Measurements from ENCODE around the gene CEBPB.
A peak's percentile ranks its signal among the peaks of the same experiment; 100 is the strongest.
"Not testable (repeated sequence)": the region's sequence is repeated elsewhere in the genome, so short reads cannot be mapped to it uniquely, and the experiment has no call there.

The CEBPB gene

DNA sequence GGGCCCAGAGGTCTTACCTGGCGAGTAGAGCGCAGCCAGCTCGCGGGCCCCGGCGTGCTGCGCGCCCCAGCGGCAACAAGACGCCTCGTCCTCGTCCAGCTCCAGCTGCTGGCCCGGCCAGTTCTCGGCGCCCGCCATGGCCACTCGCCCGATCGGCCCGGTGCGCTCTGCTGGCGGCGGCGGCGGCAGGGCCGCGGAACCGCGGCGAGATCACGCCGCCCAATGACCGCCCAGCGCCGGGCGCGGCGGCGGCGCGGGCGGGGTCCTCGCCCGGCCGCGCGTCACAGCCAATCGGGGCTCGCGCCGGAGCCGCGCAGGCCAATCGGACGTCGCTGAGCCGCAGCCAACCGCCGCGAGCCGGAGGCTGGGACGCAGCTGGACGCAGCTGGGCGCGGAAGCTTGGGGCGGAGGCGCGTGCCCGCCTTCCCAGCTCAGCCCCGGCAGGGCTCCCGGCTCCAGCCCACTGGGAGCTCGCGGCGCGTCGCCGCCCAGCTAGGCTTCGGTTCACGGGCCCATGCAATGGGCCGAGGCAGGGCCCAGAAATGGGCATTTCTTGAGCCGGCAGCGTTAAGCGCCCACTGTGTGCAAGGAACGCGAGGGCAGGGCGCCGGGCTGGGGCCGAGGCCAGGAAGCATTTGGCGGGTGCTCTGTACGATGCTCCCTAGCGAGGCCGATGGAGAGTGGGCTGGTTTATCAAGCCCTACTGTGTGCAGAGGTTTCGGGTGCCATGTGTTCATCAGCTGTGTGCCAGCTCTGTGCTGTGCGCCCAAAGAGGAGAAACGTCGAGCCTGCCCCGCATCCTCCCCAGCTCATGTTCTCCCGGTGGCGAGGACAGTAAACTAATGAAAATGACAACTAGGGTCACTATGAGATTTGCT, 36.9 kb upstream of the CEBPB start, which contains the start of gene PEDS1:
PEDS1 (minus strand) TSS at position 224 of the 878 bp plus-strand sequence; CDS start at position 138, 86 bp downstream.
- no peaks in the 10 kb centered on the region for H3K36me3 Mint-ChIP-seq
- peak within 1 kb of the TSS; percentile 91 for H3K4me3 Mint-ChIP-seq
- peak within 1 kb of the TSS; percentile 91 for H3K27ac Mint-ChIP-seq
- H3K4me1 Mint-ChIP-seq (ENCODE audit: low read depth): peaks cover 37% of the 10 kb centered on the region
- no peaks in the 10 kb centered on the region for H3K9me3 Mint-ChIP-seq (ENCODE audit: low read depth)
- no peaks in the 10 kb centered on the region for H3K27me3 Mint-ChIP-seq

- not testable (repeated sequence) for H3K9me3 Mint-ChIP-seq (ENCODE audit: low read depth); H3K27ac Mint-ChIP-seq; H3K36me3 Mint-ChIP-seq; H3K4me3 Mint-ChIP-seq; H3K27me3 Mint-ChIP-seq; H3K4me1 Mint-ChIP-seq (ENCODE audit: low read depth)
These were observed 29.1 kb upstream of the CEBPB start for GRCh38 chr20:50161494-50161893.

DNA sequence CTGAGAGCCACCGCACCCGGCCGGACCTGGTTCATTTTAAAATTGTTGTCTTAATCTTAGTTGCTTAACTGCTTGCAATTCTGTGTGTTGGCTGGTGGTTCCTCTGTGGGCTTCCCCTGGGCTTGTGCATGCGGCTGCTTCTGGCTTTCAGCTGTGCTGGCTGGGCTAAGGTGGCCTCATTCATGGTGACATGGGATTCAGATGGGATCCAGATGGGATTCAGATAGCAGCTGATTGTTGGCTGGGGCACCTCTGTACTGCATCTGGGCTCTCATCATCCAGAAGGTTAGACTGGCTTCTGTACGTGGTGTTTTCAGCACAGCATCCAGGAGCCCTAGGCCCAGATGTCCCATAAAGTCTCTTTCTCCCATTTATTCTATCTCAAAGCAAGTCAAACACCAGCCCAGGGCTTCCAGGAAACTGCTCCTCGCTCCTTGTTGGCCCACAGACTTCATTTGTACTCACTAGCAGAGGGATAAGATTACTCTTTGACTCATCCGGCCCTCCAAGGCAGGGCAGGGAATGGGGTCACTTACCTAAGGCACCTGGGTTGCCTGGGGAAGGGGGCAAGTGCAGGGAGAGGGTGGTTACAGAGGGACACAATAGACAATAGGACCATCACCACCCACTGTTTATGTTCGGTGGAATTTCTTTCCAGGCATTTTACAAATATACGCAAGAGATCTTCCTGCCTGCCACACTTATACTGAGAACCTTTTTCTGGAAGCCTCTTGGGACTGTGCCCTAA, 26.9 kb upstream of the CEBPB start:
- Mint-ChIP-seq H3K9me3 (ENCODE audit: low read depth) (no peaks in the 10 kb centered on the region), H3K27me3 (no peaks in the 10 kb centered on the region), H3K4me1 (ENCODE audit: low read depth) (peaks cover 9% of the 10 kb centered on the region), H3K27ac (no peak overlapping the region), H3K36me3 (no peaks in the 10 kb centered on the region), H3K4me3 (no peak overlapping the region)

- H3K36me3 Mint-ChIP-seq: no peaks in the 10 kb centered on the region
- H3K27ac Mint-ChIP-seq: peak overlapping the region; percentile 42
- H3K4me1 Mint-ChIP-seq (ENCODE audit: low read depth): peaks cover 9% of the 10 kb centered on the region
- peak overlapping the region; percentile 33 for H3K4me3 Mint-ChIP-seq
- H3K27me3 Mint-ChIP-seq: no peaks in the 10 kb centered on the region
- H3K9me3 Mint-ChIP-seq (ENCODE audit: low read depth): no peaks in the 10 kb centered on the region
These were observed 24.7 kb upstream of the CEBPB start for GRCh38 chr20:50165684-50166554.

DNA sequence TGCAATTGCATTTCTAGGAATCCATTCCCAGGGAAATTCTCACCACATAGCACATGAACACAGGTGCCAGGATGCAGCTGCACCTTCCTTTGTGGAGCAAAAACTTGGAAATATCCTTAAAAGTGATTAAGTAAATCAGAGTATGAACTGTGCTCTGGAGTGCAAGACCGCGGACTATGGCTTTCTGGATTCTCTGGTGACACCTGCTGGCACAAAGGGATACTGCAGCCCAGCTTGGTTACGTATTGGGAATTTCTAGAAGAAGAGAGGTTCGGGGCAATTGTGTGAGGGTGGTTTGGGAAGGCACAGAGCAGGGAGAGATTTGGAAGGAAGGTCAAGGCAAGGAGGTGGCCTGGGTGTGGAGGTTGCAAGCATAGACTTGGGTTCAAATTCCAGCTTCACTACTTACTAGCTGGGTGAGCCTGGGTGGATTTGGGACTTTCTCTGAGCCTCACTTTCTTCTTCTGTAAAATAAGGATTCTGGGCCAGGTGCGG, 21.3 kb upstream of the CEBPB start:
- H3K27me3 Mint-ChIP-seq: peaks cover 2% of the 10 kb centered on the region
- peaks cover 11% of the 10 kb centered on the region for H3K4me1 Mint-ChIP-seq (ENCODE audit: low read depth)
- no peak overlapping the region for H3K4me3 Mint-ChIP-seq
- no peaks in the 10 kb centered on the region for H3K36me3 Mint-ChIP-seq
- no peak overlapping the region for H3K27ac Mint-ChIP-seq
- H3K9me3 Mint-ChIP-seq (ENCODE audit: low read depth): no peaks in the 10 kb centered on the region

DNA sequence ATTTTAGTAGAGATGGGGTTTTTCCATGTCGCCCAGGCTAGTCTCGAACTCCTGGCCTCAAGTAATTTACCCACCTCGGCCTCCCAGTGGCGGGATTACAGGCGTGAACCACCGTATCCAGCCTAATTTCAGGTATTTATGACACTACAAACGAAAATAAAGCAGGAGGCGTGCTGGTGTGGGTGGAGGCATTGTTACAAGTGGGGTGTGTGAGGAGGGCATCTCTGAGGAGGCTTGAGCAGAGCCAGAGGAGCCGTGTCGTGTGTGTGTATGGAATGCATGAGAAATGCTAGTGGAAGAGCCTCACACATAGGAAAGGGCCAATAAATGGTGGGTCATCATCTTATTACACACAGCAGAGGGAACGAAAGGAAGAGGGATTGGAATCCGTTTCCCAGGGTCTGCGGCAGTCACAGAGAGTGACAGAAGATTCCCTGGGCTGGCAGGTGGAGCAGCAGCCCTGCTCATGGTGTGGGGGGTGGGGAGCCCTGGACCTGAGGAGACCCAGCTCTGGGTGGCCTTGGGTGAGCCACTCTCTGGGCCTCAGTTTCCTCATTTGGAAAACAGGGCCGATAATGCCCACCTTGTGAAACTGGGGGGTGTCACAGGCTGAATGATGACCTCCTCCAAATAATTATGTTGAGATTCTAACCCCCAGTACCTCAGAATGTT, 19.9 kb upstream of the CEBPB start:
- peaks cover 10% of the 10 kb centered on the region for H3K4me1 Mint-ChIP-seq (ENCODE audit: low read depth)

DNA sequence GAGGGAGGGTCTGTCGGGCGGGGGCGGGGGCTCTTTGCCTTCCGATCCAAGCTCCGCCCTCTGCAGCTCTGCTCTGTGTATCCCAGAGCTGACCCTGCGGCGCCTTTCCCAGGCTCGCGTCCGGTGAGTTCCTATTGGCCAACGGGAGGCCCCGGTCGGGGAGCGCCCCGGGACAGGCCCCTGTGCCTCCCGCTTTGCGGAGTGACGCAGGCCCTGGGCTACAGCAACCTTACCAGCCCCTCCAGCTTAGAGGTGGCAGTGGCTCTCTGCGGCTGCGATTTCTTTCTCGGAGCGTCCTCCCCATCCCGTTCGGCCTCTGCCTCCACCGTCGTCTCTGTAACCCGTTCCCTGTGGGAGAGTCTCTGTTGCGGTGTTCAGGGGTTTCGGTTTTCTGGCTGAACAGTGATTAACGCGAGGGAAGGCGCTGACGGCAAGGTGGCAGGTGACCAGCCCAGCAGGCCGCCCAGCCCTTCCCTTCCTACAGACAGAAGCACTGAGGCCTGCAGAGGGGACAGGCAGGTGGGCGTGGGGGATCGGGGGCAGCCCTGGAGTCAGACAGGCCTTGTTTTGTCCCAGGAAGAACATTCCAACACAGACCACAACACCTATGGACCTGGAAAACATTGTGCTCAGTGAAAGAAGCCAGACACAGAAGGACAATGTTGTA, 18.1 kb upstream of the CEBPB start:
- peaks cover 2% of the 10 kb centered on the region for H3K4me1 Mint-ChIP-seq (ENCODE audit: low read depth)
- H3K27me3 Mint-ChIP-seq: peaks cover 2% of the 10 kb centered on the region
- no peak overlapping the region for H3K27ac Mint-ChIP-seq
- H3K9me3 Mint-ChIP-seq (ENCODE audit: low read depth): no peaks in the 10 kb centered on the region
- no peaks in the 10 kb centered on the region for H3K36me3 Mint-ChIP-seq
- H3K4me3 Mint-ChIP-seq: no peak overlapping the region

More for the DNA sequence above, 19.9 kb upstream of the CEBPB start:
- Mint-ChIP-seq H3K27me3 (peaks cover 2% of the 10 kb centered on the region), H3K36me3 (no peaks in the 10 kb centered on the region), H3K4me3 (no peak overlapping the region), H3K27ac (no peak overlapping the region), H3K9me3 (ENCODE audit: low read depth) (no peaks in the 10 kb centered on the region)

GRCh38 chr20:50174456-50174855, 16.2 kb upstream of the CEBPB start:
- Mint-ChIP-seq H3K4me1 (ENCODE audit: low read depth) (peaks cover 5% of the 10 kb centered on the region), H3K4me3 (no peak overlapping the region), H3K27me3 (peaks cover 2% of the 10 kb centered on the region), H3K27ac (no peak overlapping the region), H3K36me3 (no peaks in the 10 kb centered on the region), H3K9me3 (ENCODE audit: low read depth) (no peaks in the 10 kb centered on the region)

DNA sequence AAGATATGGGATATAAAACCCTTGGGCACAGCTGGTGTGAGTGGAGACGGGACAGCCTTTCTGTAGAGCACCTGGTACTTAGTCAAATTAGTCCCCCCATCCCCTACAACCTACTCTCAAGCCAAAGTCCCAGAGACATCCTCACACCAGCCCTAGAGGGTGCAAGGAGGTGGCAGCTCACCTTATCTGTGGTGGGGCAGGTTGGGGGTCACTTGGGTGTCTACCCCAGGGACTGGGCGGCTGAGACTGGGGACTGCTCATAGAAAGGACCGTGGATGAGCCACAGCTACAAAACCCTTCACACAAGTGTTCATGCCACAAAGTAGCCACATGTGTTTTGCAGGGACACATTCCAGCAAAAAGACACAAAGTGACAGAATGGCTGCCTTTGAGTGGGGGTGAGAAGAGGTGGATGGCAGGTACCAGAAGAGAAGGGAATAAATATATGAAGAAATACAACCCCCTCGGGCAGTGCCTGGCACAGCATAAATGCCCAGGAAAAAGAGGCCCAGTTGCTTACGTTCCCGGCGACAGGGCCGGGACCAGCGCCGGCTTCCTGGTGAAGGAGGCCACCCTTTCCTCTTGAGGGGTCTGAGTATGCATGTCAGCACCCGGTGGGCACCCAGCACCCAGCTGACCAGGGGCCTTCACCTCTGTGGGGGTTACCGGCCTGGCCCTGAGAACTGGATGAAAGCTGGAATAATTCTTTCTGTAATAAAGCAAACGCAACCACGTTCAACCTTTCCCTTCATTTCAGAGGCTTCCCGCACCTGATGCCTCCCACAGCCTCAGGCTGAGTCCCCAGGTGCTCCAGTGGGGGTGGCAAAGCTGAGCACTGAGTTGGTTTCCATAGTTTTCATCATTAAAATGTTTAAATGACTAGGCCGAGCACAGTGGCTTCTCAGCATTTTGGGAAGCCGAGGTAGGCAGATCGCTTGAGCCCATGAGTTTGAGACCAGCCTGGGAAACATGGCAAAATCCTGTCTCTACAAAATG, 14.4 kb upstream of the CEBPB start:
- H3K36me3 Mint-ChIP-seq: no peaks in the 10 kb centered on the region
- H3K4me3 Mint-ChIP-seq: no peak overlapping the region
- H3K27ac Mint-ChIP-seq: no peak overlapping the region
- H3K9me3 Mint-ChIP-seq (ENCODE audit: low read depth): no peaks in the 10 kb centered on the region
- H3K27me3 Mint-ChIP-seq: peaks cover 2% of the 10 kb centered on the region
- peaks cover 5% of the 10 kb centered on the region for H3K4me1 Mint-ChIP-seq (ENCODE audit: low read depth)

- not testable (repeated sequence) for H3K27me3 Mint-ChIP-seq; H3K27ac Mint-ChIP-seq; H3K9me3 Mint-ChIP-seq (ENCODE audit: low read depth); H3K4me3 Mint-ChIP-seq; H3K4me1 Mint-ChIP-seq (ENCODE audit: low read depth); H3K36me3 Mint-ChIP-seq
These were observed 12.0 kb upstream of the CEBPB start for GRCh38 chr20:50178672-50179071.

DNA sequence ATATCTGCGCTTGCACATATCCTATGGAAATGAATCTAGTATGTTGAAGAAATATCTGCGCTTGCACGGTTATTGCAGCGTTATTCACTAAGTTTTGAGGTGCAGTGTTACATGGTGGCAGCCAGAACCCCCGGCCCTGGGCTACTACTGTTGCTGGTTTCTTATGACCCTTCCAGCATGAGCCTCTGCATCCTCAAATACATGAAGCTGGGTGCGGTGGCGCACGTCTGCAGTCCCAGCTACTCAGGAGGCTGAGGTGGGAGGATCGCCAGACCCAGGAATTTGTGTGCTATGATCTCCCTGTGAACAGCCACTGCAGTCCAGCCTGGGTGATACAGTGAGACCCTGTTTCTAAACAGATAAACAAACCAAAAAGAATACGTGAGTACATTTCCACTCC, 9.3 kb upstream of the CEBPB start:
- no peak overlapping the region for H3K27ac Mint-ChIP-seq
- no peaks in the 10 kb centered on the region for H3K36me3 Mint-ChIP-seq
- peaks cover 4% of the 10 kb centered on the region for H3K4me1 Mint-ChIP-seq (ENCODE audit: low read depth)
- H3K9me3 Mint-ChIP-seq (ENCODE audit: low read depth): no peaks in the 10 kb centered on the region
- H3K4me3 Mint-ChIP-seq: no peak overlapping the region
- H3K27me3 Mint-ChIP-seq: peaks cover 6% of the 10 kb centered on the region

- Mint-ChIP-seq H3K27ac (no peak overlapping the region), H3K36me3 (no peaks in the 10 kb centered on the region), H3K27me3 (peaks cover 6% of the 10 kb centered on the region), H3K9me3 (ENCODE audit: low read depth) (no peaks in the 10 kb centered on the region), H3K4me1 (ENCODE audit: low read depth) (peaks cover 5% of the 10 kb centered on the region), H3K4me3 (no peak overlapping the region)
These were observed 8.3 kb upstream of the CEBPB start for GRCh38 chr20:50182346-50182745.

DNA sequence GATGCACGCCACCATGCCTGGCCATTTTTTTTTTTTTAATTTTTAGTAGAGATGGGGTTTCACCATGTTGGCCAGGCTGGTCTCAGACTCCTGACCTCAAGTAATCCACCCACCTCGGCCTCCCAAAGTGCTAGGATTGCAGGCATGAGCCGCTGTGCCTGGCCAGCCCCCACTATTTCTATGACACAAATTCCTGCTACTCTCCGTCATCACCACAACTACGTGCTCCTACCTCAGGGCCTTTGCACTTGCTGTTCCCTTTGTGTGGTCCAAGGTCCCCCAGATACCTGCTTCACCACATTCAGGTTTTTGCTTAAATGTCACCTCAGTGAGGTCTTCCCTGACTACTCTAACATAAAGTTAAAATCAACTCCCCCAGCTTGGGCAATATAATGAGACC, 5.2 kb upstream of the CEBPB start:
- H3K4me1 Mint-ChIP-seq (ENCODE audit: low read depth): peaks cover 3% of the 10 kb centered on the region
- H3K27me3 Mint-ChIP-seq: peaks cover 6% of the 10 kb centered on the region
- no peak overlapping the region for H3K27ac Mint-ChIP-seq
- no peaks in the 10 kb centered on the region for H3K36me3 Mint-ChIP-seq
- no peaks in the 10 kb centered on the region for H3K9me3 Mint-ChIP-seq (ENCODE audit: low read depth)
- no peak overlapping the region for H3K4me3 Mint-ChIP-seq

All from activated naive CD8-positive, alpha-beta T cell (primary cell).